H1 (cell line): ENCODE data around the gene ZNF691. TPM values are rescaled to one million over a fixed set of nuclear protein-coding genes. Genes with fewer than 3 reads are reported as not detected.

Experiments
- CTCF ChIA-PET: fragments of 300-600 bp; sonication (Branson Sonifier 250); formaldehyde crosslinking; loops from one replicate; lab custom pipeline; 2021; ENCODE audit not compliant: partially characterized antibody; lab: Charles Lee
- POLR2A ChIA-PET: fragments of 300-600 bp; sonication (Branson Sonifier 250); formaldehyde crosslinking; loops from one replicate; lab custom pipeline; 2021; ENCODE audit warnings: inconsistent platforms; ENCODE audit not compliant: partially characterized antibody; lab: Charles Lee
- DNase-seq, 2 experiments: peaks; one replicate each; pipeline versions ENCODE4 v3.0.0 to v3.0.0-alpha.2; 2010 to 2022; ENCODE audit warnings: low spot score in 2 of 2, low read depth in 1 of 2, mixed read lengths in 1 of 2
- FAIRE-seq: peaks from 2 replicates; lab custom pipeline; 2011; peaks lifted over from hg19 to GRCh38; lab: Jason Lieb, UNC
- H2AFZ ChIP-seq: 2 replicates; pipeline ENCODE4 v1.8.1; 2012; ENCODE audit warnings: low read length, inconsistent platforms
- H2AK5ac ChIP-seq: 2 replicates; pipeline ENCODE4 v1.6.1; 2013; ENCODE audit warnings: low read depth, low read length
- H2BK120ac ChIP-seq: replicated peaks from 2 replicates; pipeline ENCODE3; 2013; ENCODE audit warnings: low read depth, low read length, inconsistent platforms
- H2BK12ac ChIP-seq: 2 replicates; pipeline ENCODE4 v1.6.1; 2013; ENCODE audit warnings: low read depth, low read length
- H2BK15ac ChIP-seq: 2 replicates; pipeline ENCODE4 v1.6.1; 2013; ENCODE audit warnings: low read length
- H2BK20ac ChIP-seq: 2 replicates; pipeline ENCODE4 v1.6.1; 2013; ENCODE audit warnings: low read length
- H2BK5ac ChIP-seq: 2 replicates; pipeline ENCODE4 v1.6.1; 2013; ENCODE audit warnings: low read depth, low read length
- H3K14ac ChIP-seq: 2 replicates; pipeline ENCODE4 v1.6.1; 2013; ENCODE audit warnings: inconsistent platforms; ENCODE audit not compliant: insufficient read length
- H3K18ac ChIP-seq: 2 replicates; pipeline ENCODE4 v1.6.1; 2013; ENCODE audit warnings: low read length; ENCODE audit errors: extremely low read depth
- H3K23ac ChIP-seq: 2 replicates; pipeline ENCODE4 v1.6.1; 2013; ENCODE audit warnings: inconsistent platforms; ENCODE audit not compliant: insufficient read length
- H3K23me2 ChIP-seq: 2 replicates; pipeline ENCODE4 v1.6.1; 2013; ENCODE audit warnings: low read depth, low read length
- H3K27ac ChIP-seq: 2 replicates; pipeline ENCODE4 v1.6.1; 2011; ENCODE audit warnings: low read depth, low read length, inconsistent platforms
- H3K27me3 ChIP-seq, 4 experiments: replicated peaks in 1 of 4; 1 replicate in 1 of 4; 2 replicates in 3 of 4; pipeline versions ENCODE4 v1.6.1 to v1.8.1; 2011 to 2013; ENCODE audit warnings: low read length in 3 of 4, mild to moderate bottlenecking in 3 of 4, inconsistent platforms in 2 of 4, mixed read lengths in 2 of 4, moderate library complexity in 1 of 4; ENCODE audit not compliant: control insufficient read depth in 3 of 4, insufficient read depth in 3 of 4; ENCODE audit errors: extremely low read depth in 1 of 4
- H3K36me3 ChIP-seq, 4 experiments: 2 replicates each; pipeline versions ENCODE4 v1.6.1 to v1.8.1; 2011 to 2013; ENCODE audit warnings: mild to moderate bottlenecking in 4 of 4, low read length in 3 of 4, moderate library complexity in 2 of 4, control low read depth in 1 of 4, inconsistent platforms in 1 of 4; ENCODE audit not compliant: insufficient read depth in 4 of 4, control insufficient read depth in 2 of 4
- H3K4ac ChIP-seq: replicated peaks from 2 replicates; pipeline ENCODE3; 2013; ENCODE audit warnings: low read length, low read depth, mixed read lengths, inconsistent platforms; ENCODE audit not compliant: insufficient read length
- H3K4me1 ChIP-seq, 4 experiments: replicated peaks in 1 of 4; 1 replicate in 1 of 4; 2 replicates in 3 of 4; pipeline versions ENCODE4 v1.6.1 to v1.8.1; 2011 to 2013; ENCODE audit warnings: low read length in 3 of 4, inconsistent platforms in 2 of 4, mixed read lengths in 1 of 4; ENCODE audit not compliant: insufficient read depth in 4 of 4, control insufficient read depth in 3 of 4
- H3K4me2 ChIP-seq, 2 experiments: 2 replicates each; pipeline versions ENCODE4 v1.6.1 to v1.8.1; 2011 to 2013; ENCODE audit warnings: low read depth in 2 of 2, low read length in 2 of 2, control low read depth in 1 of 2, inconsistent platforms in 1 of 2, mild to moderate bottlenecking in 1 of 2; ENCODE audit not compliant: insufficient read depth in 1 of 2
- H3K4me3 ChIP-seq, 4 experiments: fragments of 200-600, 300-600 bp in 1 of 4; sonication (generic), shearing (Covaris generic), sonication (Bioruptor Twin) in 1 of 4; 2 replicates each; pipeline versions ENCODE4 v1.5.1 to v1.8.1; 2011 to 2016; ENCODE audit warnings: low read length in 4 of 4, low read depth in 3 of 4, control low read depth in 2 of 4, inconsistent platforms in 2 of 4, mild to moderate bottlenecking in 2 of 4, mixed read lengths in 1 of 4, moderate library complexity in 1 of 4; ENCODE audit not compliant: insufficient read depth in 2 of 4; ENCODE audit errors: extremely low read depth in 1 of 4
- H3K56ac ChIP-seq: replicated peaks from 2 replicates; pipeline ENCODE3; 2013; ENCODE audit warnings: low read depth, mild to moderate bottlenecking, mixed read lengths, low read length, inconsistent platforms; ENCODE audit not compliant: insufficient read length
- H3K79me1 ChIP-seq: 2 replicates; pipeline ENCODE4 v1.6.1; 2013; ENCODE audit warnings: low read depth, low read length, control low read depth
- H3K79me2 ChIP-seq, 2 experiments: 2 replicates each; pipeline versions ENCODE4 v1.6.1 to v1.8.1; 2012 to 2013; ENCODE audit warnings: low read length in 2 of 2, mild to moderate bottlenecking in 2 of 2, inconsistent platforms in 1 of 2; ENCODE audit not compliant: insufficient read depth in 2 of 2, control insufficient read depth in 1 of 2
- H3K9ac ChIP-seq, 4 experiments: replicated peaks in 1 of 4; 1 replicate in 1 of 4; 2 replicates in 3 of 4; pipeline versions ENCODE4 v1.6.1 to v1.8.1; 2011 to 2013; ENCODE audit warnings: low read depth in 3 of 4, low read length in 3 of 4, control low read depth in 2 of 4, mild to moderate bottlenecking in 2 of 4, moderate library complexity in 2 of 4, inconsistent platforms in 1 of 4; ENCODE audit errors: extremely low read depth in 1 of 4
- H3K9me3 ChIP-seq, 2 experiments: 2 replicates each; pipeline versions ENCODE4 v1.6.1 to v1.8.1; 2012 to 2013; ENCODE audit warnings: mild to moderate bottlenecking in 2 of 2, moderate library complexity in 2 of 2, control low read depth in 1 of 2, inconsistent platforms in 1 of 2, low read depth in 1 of 2, low read length in 1 of 2, mixed read lengths in 1 of 2; ENCODE audit not compliant: insufficient read depth in 2 of 2
- H4K20me1 ChIP-seq, 2 experiments: replicated peaks in 1 of 2; 2 replicates each; pipeline versions ENCODE3 to v1.8.1; 2011 to 2013; ENCODE audit warnings: inconsistent platforms in 2 of 2, low read length in 2 of 2, mild to moderate bottlenecking in 1 of 2; ENCODE audit not compliant: insufficient read depth in 2 of 2, control insufficient read depth in 1 of 2
- H4K5ac ChIP-seq: 2 replicates; pipeline ENCODE4 v1.6.1; 2013; ENCODE audit warnings: low read length, low read depth, mixed read lengths, inconsistent platforms; ENCODE audit not compliant: insufficient read length
- H4K8ac ChIP-seq: 2 replicates; pipeline ENCODE4 v1.8.0; 2013; ENCODE audit warnings: mild to moderate bottlenecking, moderate library complexity, low read length, inconsistent platforms; ENCODE audit not compliant: insufficient read depth; ENCODE audit errors: extremely low read depth
- H4K91ac ChIP-seq: replicated peaks from 2 replicates; pipeline ENCODE3; 2013; ENCODE audit warnings: low read length, mixed read lengths, inconsistent platforms; ENCODE audit not compliant: insufficient read length
- ASH2L ChIP-seq: fragments of 200-600, 300-600 bp; sonication (generic); IDR thresholded peaks from one replicate; pipeline ENCODE4 v1.7.1; 2017; ENCODE audit warnings: low read length
- CBX8 ChIP-seq: fragments of 300-800, 300-1000 bp; sonication (generic); IDR thresholded peaks from 2 replicates; pipeline ENCODE4 v1.7.1; 2016; ENCODE audit warnings: low read depth, low read length, borderline replicate concordance
- FOSL1 ChIP-seq: IDR thresholded peaks from 2 replicates; pipeline ENCODE4 v1.6.1; 2011; ENCODE audit warnings: mild to moderate bottlenecking, low read depth, low read length, moderate library complexity; ENCODE audit not compliant: insufficient read depth
- GTF2F1 ChIP-seq: IDR thresholded peaks from 2 replicates; pipeline ENCODE4 v1.6.1; 2012; ENCODE audit warnings: low read depth, low read length, improper control_type of control experiment, borderline replicate concordance
- NANOG ChIP-seq: IDR thresholded peaks from 2 replicates; pipeline ENCODE4 v1.6.1; 2011; ENCODE audit warnings: low read length, low read depth, mild to moderate bottlenecking, inconsistent platforms; ENCODE audit not compliant: insufficient read depth, poor library complexity, severe bottlenecking
- POLR2AphosphoS5 ChIP-seq: IDR thresholded peaks from 2 replicates; pipeline ENCODE4 v1.6.1; 2011; ENCODE audit warnings: low read depth, low read length
- RXRA ChIP-seq: IDR thresholded peaks from 2 replicates; pipeline ENCODE4 v1.6.1; 2011; ENCODE audit warnings: low read depth, mild to moderate bottlenecking, low read length, moderate library complexity; ENCODE audit not compliant: insufficient read depth
- SP1 ChIP-seq: IDR thresholded peaks from 2 replicates; pipeline ENCODE4 v1.6.1; 2011; ENCODE audit warnings: low read depth, low read length
- TCF12 ChIP-seq: IDR thresholded peaks from 2 replicates; pipeline ENCODE4 v1.6.1; 2011; ENCODE audit warnings: low read depth, mild to moderate bottlenecking, low read length
- WGBS, 2 experiments: shearing (Covaris generic) in 1 of 2; methylation state at CpG; one replicate each; pipeline versions ENCODE4 v1.1.6 to v1.1.7; 2013 to 2015; ENCODE audit warnings: low lambda C conversion rate in 2 of 2, mixed read lengths in 2 of 2, inconsistent platforms in 1 of 2, low coverage in 1 of 2, missing lambda C conversion rate in 1 of 2; ENCODE audit not compliant: insufficient replicate concordance in 2 of 2, insufficient coverage in 1 of 2, insufficient read length in 1 of 2; ENCODE audit errors: extremely low coverage in 1 of 2, missing lambda C conversion rate in 1 of 2; 5-methylcytosine and 5-hydroxymethylcytosine counted together
- polyA plus RNA-seq, 7 experiments: library from polyadenylated mRNA; depleted of rRNA in 3 of 7; stranded (reverse) in 5 of 7; unstranded in 2 of 7; fragments of >200 nt in 5 of 7; fragments of 200-250 nt in 2 of 7; gene quantifications; 1 replicate in 5 of 7; 2 replicates in 1 of 7; 4 replicates in 1 of 7; pipeline versions ENCODE4 v1.2.1 to v1.2.3, GENCODE V29; 2011 to 2013; ENCODE audit warnings: missing spikeins in 2 of 7, mixed read lengths in 2 of 7
- total RNA-seq: library from RNA; stranded (reverse); fragmentation: NEBNext Ultra II Directional; extraction: Animal tissue kit (Norgen Biotek cat#: 25700); gene quantifications from 2 replicates; pipeline ENCODE4 v1.2.1, GENCODE V29; 2021
- TF ChIP-seq, protein P1 (sequence below): IDR thresholded peaks from 2 replicates; pipeline ENCODE4 v1.6.1; 2012; ENCODE audit warnings: inconsistent platforms

Gene ZNF691
- total and polyA plus RNA-seq, 2 of the 8 experiments (the other 6 are each of a cell fraction or from before 2014, with no cell fraction given): 19.5 TPM

DNA sequence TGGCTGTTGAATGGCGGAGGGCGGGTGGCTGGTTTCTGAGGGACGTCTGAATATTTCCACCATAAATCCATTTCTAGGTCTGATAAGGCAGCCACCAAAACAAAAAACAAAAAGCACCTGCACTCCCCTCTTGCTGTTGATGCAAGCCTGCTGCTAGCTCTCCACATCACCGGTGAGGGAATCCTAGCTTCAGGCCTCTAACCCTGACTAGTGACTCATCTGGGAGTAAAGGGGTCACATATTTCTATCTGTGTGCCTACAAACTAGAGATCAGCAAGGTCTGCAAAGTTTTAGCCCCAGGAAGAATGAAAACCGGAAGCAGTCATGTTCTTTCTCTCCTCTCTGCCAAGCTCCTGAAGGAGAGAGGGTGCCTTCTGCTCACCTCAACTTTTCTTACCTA lies 39.8 kb upstream of the ZNF691 start:
- H3K23ac ChIP-seq: no peak overlapping the region
- no peak overlapping the region for H3K18ac ChIP-seq
- no peaks in the 10 kb centered on the region for H3K79me2 ChIP-seq
- ChIA-PET CTCF (interaction anchor here (0.6 kb wide), 2 partner anchors 34 to 262 kb away, joined by 3 to 5 read pairs; no protein-coding TSS in a partner anchor), POLR2A (interaction anchor here (2.7 kb wide), 1 partner anchor 10 kb away, joined by 12 read pairs; the partner anchor contains the start of gene ERMAP)
- WGBS, 2 experiments: 89% methylated on average over 5 of the region's 5 CpGs; no CpG with 5 or more reads in 1 of the 2 experiments
- H2BK12ac ChIP-seq: no peak overlapping the region
- H2BK120ac ChIP-seq: no peak overlapping the region
- H3K56ac ChIP-seq: no peak overlapping the region
- H2BK20ac ChIP-seq: no peak overlapping the region
- peaks cover 0 to 12% (median 2%) of the 10 kb centered on the region in 4 experiments; a peak in 4 of 8 replicates for H3K36me3 ChIP-seq
- H3K27ac ChIP-seq: no peak overlapping the region
- H4K20me1 ChIP-seq: no peaks in the 10 kb centered on the region
- no peak overlapping the region for H4K91ac ChIP-seq
- no peak overlapping the region for H3K4me3 ChIP-seq
- H3K4me2 ChIP-seq: no peak overlapping the region
- no peaks in the 10 kb centered on the region for H3K4me1 ChIP-seq
- no peak overlapping the region for H2BK15ac ChIP-seq
- H3K9ac ChIP-seq: no peak overlapping the region
- H4K5ac ChIP-seq: no peak overlapping the region
- H3K4ac ChIP-seq: no peak overlapping the region
- no peak overlapping the region for H2BK5ac ChIP-seq
- DNase-seq (no peak), FAIRE-seq (no peak)
- no peak overlapping the region for H4K8ac ChIP-seq
- H3K14ac ChIP-seq: no peak overlapping the region
- no peaks in the 10 kb centered on the region for H3K79me1 ChIP-seq
- H2AFZ ChIP-seq: no peak overlapping the region
- H2AK5ac ChIP-seq: no peak overlapping the region
- no peaks in the 10 kb centered on the region for H3K23me2 ChIP-seq
- H3K27me3 ChIP-seq: no peaks in the 10 kb centered on the region
- H3K9me3 ChIP-seq: peaks cover 9 to 11% of the 10 kb centered on the region in 2 experiments
- TF ChIP-seq RXRA (no peak), GTF2F1 (no peak), NANOG (no peak), SP1 (no peak), CBX8 (no peak), ASH2L (no peak), FOSL1 (no peak), POLR2AphosphoS5 (no peak), TCF12 (no peak)
- TF ChIP-seq, protein P1, sequence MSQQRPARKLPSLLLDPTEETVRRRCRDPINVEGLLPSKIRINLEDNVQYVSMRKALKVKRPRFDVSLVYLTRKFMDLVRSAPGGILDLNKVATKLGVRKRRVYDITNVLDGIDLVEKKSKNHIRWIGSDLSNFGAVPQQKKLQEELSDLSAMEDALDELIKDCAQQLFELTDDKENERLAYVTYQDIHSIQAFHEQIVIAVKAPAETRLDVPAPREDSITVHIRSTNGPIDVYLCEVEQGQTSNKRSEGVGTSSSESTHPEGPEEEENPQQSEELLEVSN: no peak
